HG02642 (cell line): ENCODE results near the gene ACTL8.

Experiments
- ATAC-seq: cut with Tn5 transposase; IDR thresholded peaks from one replicate; pipeline ENCODE4 v1.9.1; 2021; ENCODE audit warnings: mild to moderate bottlenecking; ENCODE audit not compliant: unreplicated experiment, poor library complexity

The ACTL8 gene

DNA sequence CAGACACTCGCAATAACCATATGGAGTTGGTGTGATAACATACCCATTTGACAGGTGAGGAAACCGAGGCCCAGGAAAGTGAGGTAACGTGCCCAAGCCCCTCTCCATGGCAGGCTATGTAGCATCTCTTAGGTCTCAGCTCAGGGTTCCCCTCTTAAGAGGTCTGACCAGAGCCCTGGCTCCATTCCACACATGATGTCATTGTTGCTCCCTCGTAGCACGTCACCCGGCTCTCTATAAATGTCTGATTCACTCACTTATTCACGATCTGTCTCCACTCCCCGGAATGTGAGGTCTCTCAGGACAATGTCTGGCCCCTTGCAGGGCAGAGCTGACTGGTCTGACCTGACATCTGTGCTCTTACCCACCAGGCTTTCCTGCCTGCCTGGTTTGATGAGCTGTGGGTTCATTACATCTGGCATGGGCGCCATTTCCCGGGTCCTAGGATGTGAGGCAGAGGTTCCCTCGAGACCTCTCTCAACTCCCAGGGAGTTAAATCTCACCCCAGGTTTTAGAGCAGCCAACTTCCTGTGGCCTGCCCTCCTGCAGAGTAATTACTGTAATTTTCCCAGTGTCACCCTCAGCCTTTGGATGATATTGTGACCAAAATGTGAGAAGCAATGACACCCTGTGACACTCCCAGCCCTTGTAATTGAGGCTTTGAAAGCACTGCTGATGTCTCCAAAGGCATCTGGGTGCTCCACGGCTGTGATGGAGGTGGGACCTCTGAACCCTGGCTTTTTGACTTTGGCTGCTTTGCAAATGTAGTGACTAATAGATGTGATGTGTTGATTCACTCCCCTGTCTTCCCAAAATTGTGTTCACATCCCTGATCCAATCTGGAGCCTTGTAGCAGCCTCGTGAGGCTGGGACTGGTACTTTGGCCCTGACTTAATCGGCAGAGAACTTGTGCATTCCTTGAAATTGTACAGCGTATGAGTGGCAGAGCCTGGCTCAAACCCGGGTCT lies 10.6 kb downstream of the ACTL8 start:
- ATAC-seq = no peak

- ATAC-seq = no peak
Observed at GRCh38 chr1:17768651-17769241, 13.6 kb downstream of the ACTL8 start.

GRCh38 chr1:17770983-17771382 lies 15.8 kb downstream of the ACTL8 start:
- no peak for ATAC-seq

GRCh38 chr1:17772615-17773212 lies 17.6 kb downstream of the ACTL8 start:
- ATAC-seq = no peak

DNA sequence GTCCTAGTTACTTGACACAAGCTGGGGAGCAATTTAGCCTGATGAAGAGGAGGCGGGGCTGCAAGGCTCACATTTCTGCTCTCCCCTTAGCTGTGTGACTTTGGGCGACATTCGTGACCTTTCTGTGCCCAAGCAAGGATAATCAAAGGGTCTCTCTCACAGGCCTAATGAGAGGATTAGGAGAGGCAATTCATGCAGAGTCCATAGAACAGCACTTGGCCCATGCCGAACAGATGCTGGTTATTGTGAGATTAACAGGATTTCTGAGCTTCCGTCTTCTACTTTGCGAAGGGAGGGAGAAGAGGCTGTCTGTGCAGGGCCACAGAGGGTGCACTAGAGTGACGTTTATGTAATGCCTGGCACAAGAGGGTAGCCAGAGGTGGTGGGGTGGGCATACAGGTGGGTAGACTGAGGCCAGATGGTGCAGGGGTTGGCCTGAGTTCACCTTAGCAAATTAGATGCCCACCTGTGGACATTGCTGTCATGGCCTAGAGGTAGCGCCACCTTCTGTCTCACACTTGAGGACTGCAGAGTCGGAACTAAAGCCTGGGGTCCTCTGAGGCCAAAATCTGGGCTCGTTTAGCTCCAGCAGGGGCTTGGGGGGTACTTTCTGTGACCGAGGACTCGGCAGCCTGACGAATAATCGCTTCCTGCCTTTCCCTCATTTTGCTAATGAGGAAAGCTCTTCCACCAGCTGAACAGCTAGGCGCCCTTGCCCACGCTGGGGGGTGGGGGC lies 18.6 kb downstream of the ACTL8 start:
- no peak for ATAC-seq

DNA sequence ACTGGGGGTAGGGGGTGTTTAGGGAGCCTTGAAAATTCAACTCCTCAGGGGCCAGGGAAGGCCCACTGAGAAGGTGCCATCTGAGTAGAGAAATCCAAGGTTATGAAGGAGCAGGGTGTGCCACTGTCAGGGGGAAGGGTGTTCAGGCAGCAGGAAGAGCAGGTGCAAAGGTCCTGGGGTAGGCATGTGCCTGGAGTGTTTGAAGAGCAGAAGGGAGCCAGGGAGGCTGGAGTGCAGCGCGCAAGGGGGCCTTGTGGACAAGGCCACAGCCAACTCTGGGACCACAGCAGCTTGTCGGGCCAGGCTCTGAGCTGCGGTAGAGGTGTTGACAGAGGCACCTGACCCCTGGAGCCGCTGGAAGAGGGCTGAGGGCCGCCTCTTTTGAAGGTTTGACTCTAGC lies 19.3 kb downstream of the ACTL8 start:
- ATAC-seq = no peak

GRCh38 chr1:17775796-17776195 lies 20.7 kb downstream of the ACTL8 start:
- ATAC-seq = no peak

- ATAC-seq = no peak
Observed at GRCh38 chr1:17776426-17776825, 21.3 kb downstream of the ACTL8 start.

DNA sequence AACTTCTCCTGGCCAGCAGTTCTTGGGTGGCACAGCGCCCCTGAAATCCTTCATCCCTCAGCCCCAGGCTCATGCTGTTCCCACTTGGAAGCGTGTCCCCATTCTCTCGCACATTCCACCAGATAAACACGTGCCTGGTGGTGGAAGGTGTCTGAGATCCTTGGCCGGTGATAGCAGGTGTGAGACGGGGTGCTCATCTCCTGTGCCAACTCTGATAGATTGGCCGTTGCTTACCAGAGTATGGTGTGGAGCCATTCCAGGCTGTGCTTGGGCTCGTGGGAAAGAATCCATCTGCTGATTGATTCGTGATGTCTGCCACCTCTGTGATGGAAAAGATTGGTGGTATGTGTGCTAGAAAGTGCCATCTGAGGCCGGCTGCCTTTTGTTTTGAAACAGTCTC lies 22.2 kb downstream of the ACTL8 start:
- ATAC-seq = no peak

DNA sequence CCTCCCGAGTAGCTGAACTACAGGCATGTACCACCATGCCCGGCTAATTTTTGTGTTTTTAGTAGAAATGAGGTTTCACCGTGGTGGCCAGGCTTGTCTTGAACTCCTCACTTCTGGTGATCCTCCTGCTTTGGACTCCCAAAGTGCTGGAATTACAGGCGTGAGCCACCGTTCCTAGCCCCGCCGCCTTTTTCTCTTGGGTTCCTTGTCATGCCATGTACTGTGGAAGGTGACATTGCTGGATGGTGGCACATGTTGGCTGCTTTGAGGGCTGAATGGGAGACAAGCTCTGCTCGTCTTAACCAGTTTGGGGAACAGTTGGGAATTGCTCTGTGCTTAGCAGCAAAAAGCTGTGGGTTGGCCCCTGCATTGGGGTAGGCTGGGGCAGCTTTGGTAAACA lies 22.7 kb downstream of the ACTL8 start:
- ATAC-seq = no peak

DNA sequence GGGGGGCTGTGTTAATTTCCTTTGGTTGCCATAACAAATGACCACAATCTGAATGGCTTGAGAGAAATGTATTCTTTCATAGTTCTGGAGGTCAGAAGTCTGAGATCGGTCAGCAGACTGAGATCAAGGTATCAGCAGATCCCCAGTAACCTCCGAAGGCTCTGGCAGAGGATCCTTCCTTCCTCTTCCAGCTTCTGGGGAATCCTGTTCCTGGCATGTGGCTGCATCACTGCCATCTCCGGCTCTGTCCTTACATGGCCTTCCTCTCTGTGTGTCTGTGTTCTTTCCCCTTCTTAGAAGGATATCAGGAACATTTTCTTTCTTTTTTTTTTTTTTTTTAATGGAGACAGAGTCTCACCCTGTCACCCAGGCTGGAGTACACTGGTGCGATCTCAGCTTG lies 25.8 kb downstream of the ACTL8 start:
- no peak for ATAC-seq

- no peak for ATAC-seq
Observed at GRCh38 chr1:17789926-17790325, 34.8 kb downstream of the ACTL8 start.

DNA sequence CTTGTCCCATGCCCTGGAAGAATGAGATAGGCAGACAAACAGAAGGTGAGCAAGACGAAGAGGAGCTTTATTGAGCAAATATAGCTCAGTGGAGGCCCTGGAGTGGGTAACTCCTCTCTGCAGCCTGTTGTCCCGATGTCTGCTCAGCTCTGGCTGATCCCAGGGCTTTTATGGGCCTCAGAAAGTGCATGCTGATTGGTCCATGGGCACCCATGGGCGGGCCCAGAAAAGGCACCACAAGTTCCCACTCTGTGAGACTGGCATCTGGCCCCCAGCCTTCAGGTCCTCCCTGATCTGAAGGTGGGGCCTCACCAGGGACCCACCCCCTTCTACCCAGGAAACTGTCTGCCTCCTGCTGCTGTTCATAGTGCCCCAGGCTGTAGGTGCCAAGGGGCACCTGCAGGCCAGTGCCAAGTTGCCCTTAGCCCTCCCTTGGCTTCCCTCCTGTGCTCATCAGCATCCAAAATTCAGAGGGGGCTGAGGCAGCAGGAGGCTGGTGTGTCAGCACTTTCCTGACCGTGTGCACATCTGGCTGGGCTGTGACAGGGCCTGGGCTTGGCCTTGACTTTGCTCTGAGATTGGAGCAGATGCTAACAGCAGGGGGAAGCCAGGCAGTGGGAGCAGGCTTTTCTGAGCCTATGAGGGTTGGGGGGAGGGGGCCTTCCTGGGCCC lies 35.4 kb downstream of the ACTL8 start:
- ATAC-seq = no peak

GRCh38 chr1:17791055-17791390 lies 35.9 kb downstream of the ACTL8 start:
- ATAC-seq = no peak

DNA sequence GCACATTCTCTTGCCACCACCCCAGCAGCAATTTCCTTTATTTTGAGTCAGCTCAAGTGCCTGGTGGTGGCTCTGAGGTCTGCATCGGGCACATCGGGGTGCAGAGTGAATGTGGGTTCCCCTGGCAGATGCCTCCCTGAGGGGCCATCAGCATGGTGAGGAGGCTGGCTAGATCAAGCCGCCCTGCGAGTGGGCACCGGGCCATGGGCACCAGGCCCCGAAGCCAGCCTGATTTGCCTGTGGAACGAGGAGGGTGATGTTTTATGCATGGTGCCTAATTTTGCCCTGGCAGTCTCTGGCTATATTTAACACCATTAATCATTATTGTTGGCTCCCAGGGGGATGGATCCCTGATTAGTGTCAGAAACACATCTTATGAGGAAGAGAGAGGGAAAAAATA lies 36.3 kb downstream of the ACTL8 start:
- no peak for ATAC-seq

- no peak for ATAC-seq
Observed at GRCh38 chr1:17792421-17792820, 37.3 kb downstream of the ACTL8 start.

DNA sequence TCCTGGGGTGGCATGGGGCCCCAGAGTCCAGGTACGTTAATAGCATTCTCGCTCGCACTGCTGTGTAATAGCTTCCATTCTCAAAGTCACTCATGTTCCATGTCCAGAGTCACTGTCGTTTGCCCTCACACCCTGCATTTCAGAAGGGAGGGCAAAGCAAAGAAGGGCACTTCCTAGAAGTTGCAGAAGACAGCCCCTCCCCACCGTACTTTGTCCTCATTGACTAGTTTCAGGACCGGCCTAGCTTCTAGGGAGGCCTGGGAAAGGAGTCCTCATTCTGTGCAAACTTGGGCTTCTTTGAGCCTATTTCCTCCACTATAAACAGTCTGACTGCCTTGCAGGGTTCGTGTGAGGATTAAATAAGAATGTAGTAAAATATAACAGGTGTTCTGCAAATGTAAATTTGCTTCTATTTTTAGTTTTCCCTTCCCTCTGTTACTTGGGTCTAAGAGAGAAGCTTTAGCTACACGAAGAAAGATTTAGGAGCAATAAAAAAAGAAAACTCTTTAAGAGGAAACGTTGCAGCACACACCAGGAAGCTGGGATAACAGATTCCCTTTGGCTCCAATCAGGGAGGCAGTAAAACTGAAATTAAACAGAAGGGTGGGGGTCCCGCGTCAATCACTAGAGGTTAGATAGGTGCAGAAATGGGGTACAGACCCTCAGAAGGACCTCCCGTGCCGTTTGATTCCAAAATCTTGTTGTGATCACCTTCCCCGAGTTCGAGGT lies 40.1 kb downstream of the ACTL8 start:
- no peak for ATAC-seq

DNA sequence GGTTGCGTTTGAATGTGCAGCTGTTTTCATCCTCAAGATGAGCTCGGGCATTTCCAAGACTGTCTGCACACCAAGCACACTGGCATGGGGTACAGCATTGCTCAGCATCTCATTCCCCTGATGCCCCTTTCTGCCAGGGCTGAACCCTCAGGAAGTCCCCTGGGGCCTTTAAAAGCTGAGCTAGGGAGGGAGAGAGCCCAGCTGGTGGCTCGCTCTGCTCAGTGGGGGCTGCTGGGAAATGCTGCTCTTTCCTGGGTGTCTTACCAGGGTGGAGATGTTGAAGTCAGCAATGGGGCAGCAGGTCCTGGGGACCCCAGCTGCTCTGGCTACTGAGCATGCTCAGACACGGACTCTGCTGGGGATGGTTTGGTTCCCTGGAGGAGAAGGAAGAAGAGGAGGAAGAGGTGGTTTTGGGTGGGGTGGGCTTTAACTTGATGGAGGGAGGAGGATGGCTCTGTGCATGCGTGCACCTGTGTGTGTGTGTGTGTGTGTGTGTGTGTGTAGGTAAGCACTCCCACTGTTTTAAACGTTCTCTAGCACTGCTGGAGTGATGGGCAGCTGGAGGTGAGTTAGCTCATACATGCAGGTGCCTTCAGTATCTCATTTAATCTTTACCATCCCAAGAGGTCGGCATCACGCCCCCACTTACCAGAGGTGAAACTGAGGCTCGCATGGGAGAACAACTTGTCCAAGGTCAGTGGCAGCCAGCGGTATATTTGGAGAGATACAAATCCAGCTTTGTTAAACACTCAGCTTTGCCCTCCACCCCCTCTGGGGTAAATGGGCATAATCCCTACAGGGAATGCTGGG lies 40.9 kb downstream of the ACTL8 start:
- ATAC-seq = no peak

DNA sequence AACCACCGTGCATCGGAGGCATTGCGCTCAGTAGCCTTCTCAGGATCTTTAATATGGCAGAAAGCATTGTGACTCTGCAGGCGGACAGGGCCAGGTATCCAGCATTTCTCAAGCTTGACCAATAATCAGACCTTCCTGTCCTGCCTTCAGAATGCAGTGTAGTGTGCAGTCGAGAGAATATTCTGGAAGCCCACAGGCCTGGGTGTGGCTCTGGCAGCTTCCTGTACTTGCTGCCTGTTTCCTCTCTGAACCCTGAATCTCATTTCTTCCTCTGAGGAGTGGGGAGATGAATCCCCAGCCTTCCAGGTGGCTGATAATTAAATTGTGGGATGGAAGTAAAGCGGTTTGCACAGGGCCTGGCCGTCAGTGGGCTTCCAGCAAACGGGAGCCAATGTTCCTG lies 42.3 kb downstream of the ACTL8 start:
- ATAC-seq = no peak
